Measurements from ENCODE around the gene TTLL9.

Gene TTLL9

DNA sequence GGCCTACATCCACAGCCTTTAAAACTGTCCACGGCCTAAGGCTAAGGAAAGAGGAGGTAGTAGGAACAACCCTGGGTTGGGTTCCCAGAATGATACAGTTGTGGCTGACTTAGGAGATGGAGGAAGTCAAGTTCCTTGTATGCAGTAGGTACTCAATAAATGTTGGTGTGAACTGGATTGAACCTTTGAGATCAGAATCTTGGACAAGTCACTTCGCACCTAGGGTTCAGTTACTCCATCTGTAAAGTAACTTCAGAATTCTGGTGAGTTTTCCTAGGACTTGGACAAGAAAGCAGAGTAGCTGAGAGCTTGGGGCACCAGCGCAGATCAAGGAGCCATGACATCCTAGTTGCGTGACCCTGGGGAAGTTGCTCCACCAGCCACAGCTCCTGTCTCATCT, 106.6 kb downstream of the TTLL9 start:
- DNase-seq (ENCODE audit: low read depth in 2 of 2) = no peak

DNA sequence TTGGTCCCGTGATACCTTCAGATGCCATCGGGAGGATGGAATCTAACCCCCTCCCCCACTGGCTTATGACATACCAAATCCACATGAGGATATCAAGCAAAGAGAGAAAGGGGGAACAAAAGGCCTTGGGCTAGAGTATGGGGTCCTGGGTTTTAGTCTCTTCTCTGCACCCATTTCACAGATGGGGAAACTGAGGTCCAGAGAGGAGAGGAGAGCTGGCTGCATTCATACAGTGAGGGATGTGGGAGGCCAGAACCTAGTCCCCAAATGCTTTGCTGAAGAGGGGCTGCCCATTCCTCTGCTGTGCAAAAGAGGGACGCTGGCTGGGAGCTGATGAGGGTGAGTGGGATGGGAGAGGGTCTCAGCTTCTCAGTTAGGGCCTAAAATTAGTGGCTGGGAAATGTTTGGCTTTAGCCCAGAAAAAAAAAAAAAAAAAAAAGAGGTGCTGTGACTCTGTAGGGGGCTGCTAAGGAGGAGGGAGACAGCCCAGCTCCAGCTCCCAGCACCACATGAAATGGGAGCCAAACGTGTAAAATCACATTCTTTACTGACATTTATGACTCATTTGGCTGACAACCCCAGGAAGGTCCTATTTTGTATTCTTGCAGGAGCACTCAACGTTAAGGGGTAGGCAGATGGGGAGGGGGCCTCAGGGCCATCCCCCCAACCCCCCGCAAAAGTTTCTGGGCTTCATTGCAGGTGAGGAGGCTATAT, 109.4 kb downstream of the TTLL9 start:
- DNase-seq (ENCODE audit: low read depth in 2 of 2) = no peak

DNA sequence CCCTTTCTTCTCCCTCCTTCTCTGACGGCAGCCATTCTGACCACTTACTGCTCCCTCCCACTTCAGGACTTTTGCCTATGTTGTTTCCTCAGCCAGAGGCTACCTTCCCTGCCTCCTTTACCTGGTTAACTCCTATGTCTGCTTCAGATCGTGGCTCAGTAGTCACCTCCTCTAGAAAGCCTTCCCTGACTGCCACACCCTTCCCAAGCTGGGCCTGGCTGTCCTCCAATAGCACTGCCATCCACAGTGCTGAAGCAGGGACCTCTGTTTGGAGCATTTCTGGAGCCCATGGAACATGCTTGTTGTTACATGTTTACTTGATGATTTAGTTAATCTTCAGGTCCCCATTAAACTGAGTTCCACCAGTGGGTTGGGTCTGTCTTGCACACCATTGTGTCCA, 111.3 kb downstream of the TTLL9 start:
- DNase-seq (ENCODE audit: low read depth in 2 of 2) = no peak

DNA sequence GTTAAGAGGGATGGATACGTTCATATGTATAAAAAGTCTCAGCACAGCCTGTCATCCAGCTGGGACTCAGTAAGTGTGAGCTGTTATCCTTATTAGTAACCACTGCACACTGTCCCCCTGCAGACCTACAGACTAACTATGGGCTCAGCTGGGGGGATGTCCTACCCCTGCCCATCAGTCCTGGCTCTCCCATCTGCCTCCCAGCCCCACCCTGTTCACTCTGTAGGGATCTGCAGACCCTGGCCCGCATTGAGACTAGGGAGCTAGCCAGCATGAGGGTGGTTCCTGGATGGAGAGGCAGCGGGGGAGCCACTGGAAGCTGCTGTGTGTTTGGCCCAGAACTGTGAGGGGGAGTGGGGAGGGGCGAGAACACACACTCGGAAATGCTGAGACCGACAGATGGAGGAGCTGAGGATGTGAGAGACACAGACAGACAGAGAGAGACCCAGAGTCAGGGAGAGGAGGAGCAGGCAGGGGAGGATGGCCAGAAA, 114.6 kb downstream of the TTLL9 start:
- DNase-seq (ENCODE audit: low read depth in 2 of 2) = no peak

DNA sequence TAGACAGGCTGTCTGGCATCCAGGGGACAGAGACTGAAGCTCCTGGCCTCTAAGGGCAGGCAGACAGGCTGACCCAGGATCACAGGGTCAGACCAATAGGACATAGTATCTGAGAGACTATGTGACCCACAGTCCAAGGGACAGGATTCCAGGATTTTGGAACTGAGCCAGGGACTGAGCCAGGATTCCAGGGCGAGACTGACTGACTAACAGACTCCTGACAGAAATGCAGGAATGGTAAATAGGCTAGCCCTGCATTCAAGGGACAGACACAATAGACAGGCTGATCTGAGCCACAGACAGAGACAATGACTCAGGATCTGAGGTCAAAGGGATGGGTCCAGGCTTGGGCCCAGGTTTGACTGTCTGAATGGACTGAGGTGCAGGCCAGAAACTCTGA, 117.3 kb downstream of the TTLL9 start:
- no peak for DNase-seq (ENCODE audit: low read depth in 2 of 2)

DNA sequence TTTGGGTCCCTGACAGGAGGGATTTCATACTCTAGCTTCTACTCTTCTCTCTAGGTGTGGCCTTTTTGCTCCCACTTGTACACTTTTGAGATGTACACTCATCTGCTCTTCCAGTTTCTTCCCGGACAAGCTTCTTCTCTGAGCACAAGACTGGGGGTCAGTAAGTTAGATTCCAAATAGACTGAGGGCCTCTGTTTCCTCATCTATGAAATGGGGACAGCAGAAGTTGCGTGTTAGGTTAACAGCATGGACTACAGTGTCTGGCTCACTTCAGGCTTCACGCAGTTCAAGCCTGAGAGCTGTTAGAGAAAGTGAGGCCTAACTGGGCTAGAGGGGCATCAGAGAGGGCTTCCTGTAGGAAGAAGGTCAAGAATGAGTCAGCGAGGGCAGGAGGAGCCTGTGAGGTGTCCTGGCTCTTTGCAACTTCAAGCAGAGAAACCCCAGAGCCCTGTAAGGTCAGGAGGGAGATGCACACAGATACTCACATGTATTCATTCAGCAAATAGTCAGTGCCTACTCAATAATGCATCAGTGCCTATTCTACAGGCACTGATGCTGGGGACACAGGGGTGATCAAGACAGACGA, 118.1 kb downstream of the TTLL9 start:
- DNase-seq (ENCODE audit: low read depth in 2 of 2) = no peak

DNA sequence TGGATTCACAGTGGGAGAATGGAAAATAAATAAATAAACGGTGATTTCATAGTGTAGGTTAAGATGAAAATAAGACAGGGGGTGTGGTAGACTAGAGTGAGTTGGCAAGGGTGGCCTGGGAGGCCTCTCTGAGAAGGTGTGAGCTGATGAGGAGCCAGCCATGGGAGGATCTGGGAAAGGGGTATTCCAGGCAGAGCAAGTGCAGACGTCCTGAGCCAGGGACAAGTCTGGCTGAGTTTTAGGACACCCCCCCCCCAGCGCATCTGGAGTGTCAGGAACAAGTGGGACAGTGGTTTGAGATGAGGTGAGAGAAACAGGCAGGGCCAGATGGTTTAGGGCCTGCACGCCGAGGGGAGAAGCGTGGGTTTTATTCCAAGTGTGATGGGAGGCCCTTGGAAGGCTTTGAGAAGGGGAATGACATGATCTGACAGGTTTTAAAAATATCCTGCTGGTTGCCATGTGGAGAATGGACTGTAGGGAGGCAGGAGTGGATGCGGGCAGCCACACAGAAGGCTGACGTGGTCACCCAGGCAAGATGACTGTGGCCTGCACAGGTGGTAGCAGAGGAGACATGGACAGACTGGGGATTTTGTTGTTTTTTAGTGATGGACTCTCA, 118.7 kb downstream of the TTLL9 start:
- no peak for DNase-seq (ENCODE audit: low read depth in 2 of 2)

DNA sequence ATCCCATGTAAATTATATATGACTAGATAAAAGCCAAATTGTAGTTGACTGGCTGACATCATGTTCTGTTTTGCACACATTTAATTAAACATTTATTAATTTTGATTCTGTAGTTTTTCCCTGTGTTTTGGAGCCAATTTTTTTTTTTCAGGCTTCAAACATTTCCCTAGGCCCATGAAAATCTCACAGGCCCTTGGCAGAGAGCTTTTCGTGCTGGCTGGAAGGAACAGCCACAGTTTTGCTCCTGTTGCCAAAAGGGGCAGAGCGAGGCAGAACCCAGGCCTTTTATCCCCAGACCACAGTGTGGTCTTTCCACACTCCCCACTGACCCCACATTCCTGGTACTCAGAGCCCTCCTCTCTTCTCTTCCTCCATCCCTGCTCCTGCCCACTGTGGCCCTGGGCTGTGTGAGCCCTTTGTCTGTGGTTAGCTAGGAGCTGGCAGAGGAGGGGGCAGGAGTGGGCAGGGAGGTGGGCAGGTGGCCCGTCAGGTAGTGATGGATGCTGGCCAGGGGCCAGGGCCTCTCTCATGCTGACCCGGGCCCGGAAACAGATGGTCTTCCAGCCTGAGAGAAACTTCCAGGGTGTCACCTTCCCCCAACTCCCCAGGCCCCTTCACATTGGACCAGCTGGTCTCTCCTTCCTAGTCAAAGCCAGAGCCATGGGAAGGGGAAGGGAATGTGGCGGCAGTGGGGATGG, 120.4 kb downstream of the TTLL9 start:
- no peak for DNase-seq (ENCODE audit: low read depth in 2 of 2)

DNA sequence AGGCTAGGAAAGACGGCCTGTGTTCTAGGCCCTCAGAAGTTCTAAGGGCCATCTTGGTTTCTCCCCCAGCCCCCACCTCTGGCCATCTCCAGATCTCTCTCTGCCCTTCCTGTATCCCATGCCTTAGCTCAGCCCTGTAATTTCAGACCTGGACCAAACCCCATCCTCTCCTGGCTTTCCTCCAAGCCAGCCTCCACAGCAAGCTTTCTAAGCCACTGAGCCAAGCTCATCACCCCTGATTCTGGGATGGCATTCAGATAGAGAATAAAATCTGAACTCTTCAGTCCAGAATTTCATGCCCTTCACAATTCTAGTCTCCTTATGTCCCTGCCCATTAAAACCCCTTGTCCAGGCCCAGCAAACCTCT, 120.9 kb downstream of the TTLL9 start:
- no peak for DNase-seq (ENCODE audit: low read depth in 2 of 2)

DNA sequence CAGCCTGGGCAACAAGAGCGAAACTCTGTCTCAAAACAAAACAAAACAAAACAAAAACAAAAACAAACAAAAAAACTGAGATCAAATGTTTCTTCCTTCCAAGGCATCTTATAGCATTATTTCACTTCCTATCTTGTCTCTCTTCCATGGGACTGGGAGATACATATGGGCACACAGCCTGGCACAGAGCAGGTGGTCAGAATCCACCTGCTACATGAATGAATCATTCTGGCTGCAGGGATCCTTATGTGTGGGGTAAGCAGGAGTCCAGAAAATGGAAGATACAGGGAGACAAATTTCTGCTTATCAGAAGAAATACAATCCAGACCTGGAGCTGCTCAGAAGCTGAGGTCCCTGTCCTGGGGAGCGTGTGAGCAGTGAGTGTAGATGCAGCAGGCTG, 121.7 kb downstream of the TTLL9 start:
- no peak for DNase-seq (ENCODE audit: low read depth in 2 of 2)

Measured in stimulated activated CD8-positive, alpha-beta memory T cell treated with anti-CD3 and anti-CD28 coated beads, Interleukin-7, amount 100 ng/mL, for 1 hour (primary cell).